ENCODE data around the gene DEPDC1B. TPM values are rescaled to one million over a fixed set of nuclear protein-coding genes. Genes with fewer than 3 reads are reported as not detected.
"Not testable (repeated sequence)": the region's sequence is repeated elsewhere in the genome, so short reads cannot be mapped to it uniquely, and the experiment has no call there.

The DEPDC1B gene
- total RNA-seq, 6 experiments from 2014 or later = 0.15 to 0.98 (median 0.47) TPM; not detected in 1

GRCh38 chr5:60738933-60739332, 39.0 kb upstream of the DEPDC1B start:
- no peaks in the 10 kb centered on the region for H3K36me3 ChIP-seq
- no peak for ATAC-seq
- no peaks in the 10 kb centered on the region for H3K27me3 ChIP-seq
- H3K4me1 ChIP-seq = no peaks in the 10 kb centered on the region
- intact Hi-C loops (cut with DNase I) = no loop called here
- WGBS (ENCODE audit: insufficient coverage, low coverage, low lambda C conversion rate, missing lambda C conversion rate) = 44% methylated on average over 3 of the region's 3 CpGs
- DNase-seq = no peak
- H3K4me3 ChIP-seq = no peak overlapping the region
- no peak for TF ChIP-seq CTCF (IDR thresholded peaks at IDR 0.05)
- no peak for TF ChIP-seq POLR2A (IDR thresholded peaks at IDR 0.05)
- no peaks in the 10 kb centered on the region for H3K9me3 ChIP-seq
- H3K27ac ChIP-seq = no peak overlapping the region

- Histone ChIP-seq H3K36me3 (no peaks in the 10 kb centered on the region), H3K27me3 (no peaks in the 10 kb centered on the region), H3K9me3 (no peaks in the 10 kb centered on the region), H3K4me3 (no peak overlapping the region), H3K4me1 (no peaks in the 10 kb centered on the region), H3K27ac (no peak overlapping the region)
- intact Hi-C loops (cut with DNase I) = no loop called here
- TF ChIP-seq CTCF (IDR thresholded peaks at IDR 0.05) = no peak
- TF ChIP-seq POLR2A (IDR thresholded peaks at IDR 0.05) = no peak
- ATAC-seq (no peak), DNase-seq (no peak)
- 57% methylated on average over 3 of the region's 4 CpGs for WGBS (ENCODE audit: insufficient coverage, low coverage, low lambda C conversion rate, missing lambda C conversion rate)
Observed at GRCh38 chr5:60738461-60738860, 38.5 kb upstream of the DEPDC1B start.

- H3K27ac ChIP-seq; H3K36me3 ChIP-seq; H3K4me1 ChIP-seq; H3K9me3 ChIP-seq; H3K4me3 ChIP-seq; intact Hi-C loops (cut with DNase I); ATAC-seq; DNase-seq; H3K27me3 ChIP-seq: not testable (repeated sequence)
Observed at GRCh38 chr5:60730858-60731257, 30.9 kb upstream of the DEPDC1B start.

GRCh38 chr5:60727033-60727679, 27.2 kb upstream of the DEPDC1B start:
- TF ChIP-seq POLR2A (IDR thresholded peaks at IDR 0.05) (no peak), CTCF (IDR thresholded peaks at IDR 0.05) (no peak)
- WGBS (ENCODE audit: insufficient coverage, low coverage, low lambda C conversion rate, missing lambda C conversion rate) = no CpG with 5 or more reads among the region's 1 CpG
- intact Hi-C loops (cut with DNase I) = no loop called here

GRCh38 chr5:60724126-60724525, 24.2 kb upstream of the DEPDC1B start:
- Histone ChIP-seq H3K4me1 (no peaks in the 10 kb centered on the region), H3K27me3 (no peaks in the 10 kb centered on the region), H3K9me3 (no peaks in the 10 kb centered on the region), H3K27ac (no peak overlapping the region), H3K36me3 (no peaks in the 10 kb centered on the region), H3K4me3 (no peak overlapping the region)
- DNase-seq (no peak), ATAC-seq (no peak)
- intact Hi-C loops (cut with DNase I) = no loop called here
- TF ChIP-seq POLR2A (IDR thresholded peaks at IDR 0.05) = no peak
- no peak for TF ChIP-seq CTCF (IDR thresholded peaks at IDR 0.05)
- 38% methylated on average over 2 of the region's 2 CpGs for WGBS (ENCODE audit: insufficient coverage, low coverage, low lambda C conversion rate, missing lambda C conversion rate)

More at GRCh38 chr5:60727033-60727679, 27.2 kb upstream of the DEPDC1B start:
- H3K27me3 ChIP-seq = no peaks in the 10 kb centered on the region
- no peak overlapping the region for H3K4me3 ChIP-seq
- H3K27ac ChIP-seq = no peak overlapping the region
- no peaks in the 10 kb centered on the region for H3K4me1 ChIP-seq
- no peaks in the 10 kb centered on the region for H3K9me3 ChIP-seq
- ATAC-seq (no peak), DNase-seq (no peak)
- H3K36me3 ChIP-seq = no peaks in the 10 kb centered on the region
